ENCODE measurements around the gene EXOC4.
"Not testable (repeated sequence)": the region's sequence is repeated elsewhere in the genome, so short reads cannot be mapped to it uniquely, and the experiment has no call there.

The EXOC4 gene

DNA sequence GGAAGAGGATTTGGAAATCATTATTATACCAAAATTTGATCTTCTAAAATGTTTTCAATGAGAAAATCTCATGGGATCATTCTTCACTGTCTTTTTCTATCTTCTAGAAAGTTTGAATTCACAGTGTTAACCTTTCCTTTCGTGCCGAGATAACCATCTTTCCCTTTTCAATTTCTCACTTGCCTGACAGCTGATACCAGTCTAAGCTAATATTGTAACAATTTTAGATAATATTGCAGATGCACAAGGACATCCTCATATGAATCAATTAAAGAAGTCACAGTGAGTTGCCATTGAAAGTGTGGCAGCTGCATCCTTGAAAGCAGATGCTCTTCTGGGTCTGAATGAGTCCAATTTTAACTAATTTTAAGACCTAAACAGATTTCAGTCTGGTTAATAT, 734.7 kb downstream of the EXOC4 start:
- no peaks in the 10 kb centered on the region for H3K9me3 ChIP-seq (ENCODE audit: insufficient read depth, low read depth, low read length)
- 85% methylated on average over 1 of the region's 2 CpGs for WGBS
- H3K4me1 ChIP-seq (ENCODE audit: insufficient read depth, low read length) = no peaks in the 10 kb centered on the region
- H3K27me3 ChIP-seq (ENCODE audit: insufficient read depth, low read length) = no peaks in the 10 kb centered on the region
- no peak overlapping the region for H3K4me3 ChIP-seq (ENCODE audit: low read length)
- no peak overlapping the region for H3K9ac ChIP-seq (ENCODE audit: low read depth, low read length)
- no peaks in the 10 kb centered on the region for H3K36me3 ChIP-seq (ENCODE audit: insufficient read depth, low read length)
- H3K27ac ChIP-seq (ENCODE audit: low read depth, low read length) = no peak overlapping the region

DNA sequence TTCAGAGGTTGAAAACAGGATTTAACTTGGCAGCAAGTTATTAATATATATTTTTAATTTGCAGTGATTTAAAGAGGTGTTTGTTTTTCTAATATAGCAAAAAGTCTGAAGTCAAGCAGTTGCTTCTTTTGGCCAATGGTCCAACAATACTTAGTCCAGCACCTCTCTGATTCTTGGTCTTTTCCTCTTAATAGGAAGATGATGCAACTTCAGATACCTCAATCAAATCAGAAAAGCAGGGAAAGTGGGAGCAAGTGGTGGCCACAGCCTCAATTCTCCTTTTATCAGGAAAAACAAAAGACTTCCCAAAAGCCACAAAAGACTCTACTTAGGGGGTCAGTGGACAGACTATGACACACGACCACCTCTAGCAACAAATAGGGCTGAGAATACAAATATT, 740.7 kb downstream of the EXOC4 start:
- 80% methylated on average over 1 of the region's 1 CpG for WGBS
- Histone ChIP-seq H3K9me3 (ENCODE audit: insufficient read depth, low read depth, low read length) (no peaks in the 10 kb centered on the region), H3K36me3 (ENCODE audit: insufficient read depth, low read length) (no peaks in the 10 kb centered on the region), H3K27me3 (ENCODE audit: insufficient read depth, low read length) (no peaks in the 10 kb centered on the region), H3K4me3 (ENCODE audit: low read length) (no peak overlapping the region), H3K27ac (ENCODE audit: low read depth, low read length) (no peak overlapping the region), H3K4me1 (ENCODE audit: insufficient read depth, low read length) (no peaks in the 10 kb centered on the region), H3K9ac (ENCODE audit: low read depth, low read length) (no peak overlapping the region)

- not testable (repeated sequence) for H3K9me3 ChIP-seq (ENCODE audit: insufficient read depth, low read depth, low read length); H3K4me3 ChIP-seq (ENCODE audit: low read length); H3K27ac ChIP-seq (ENCODE audit: low read depth, low read length); H3K4me1 ChIP-seq (ENCODE audit: insufficient read depth, low read length); H3K27me3 ChIP-seq (ENCODE audit: insufficient read depth, low read length); H3K36me3 ChIP-seq (ENCODE audit: insufficient read depth, low read length); H3K9ac ChIP-seq (ENCODE audit: low read depth, low read length)
- 95% methylated on average over 7 of the region's 7 CpGs for WGBS
Measured at GRCh38 chr7:133994100-133994499, 741.2 kb downstream of the EXOC4 start.

DNA sequence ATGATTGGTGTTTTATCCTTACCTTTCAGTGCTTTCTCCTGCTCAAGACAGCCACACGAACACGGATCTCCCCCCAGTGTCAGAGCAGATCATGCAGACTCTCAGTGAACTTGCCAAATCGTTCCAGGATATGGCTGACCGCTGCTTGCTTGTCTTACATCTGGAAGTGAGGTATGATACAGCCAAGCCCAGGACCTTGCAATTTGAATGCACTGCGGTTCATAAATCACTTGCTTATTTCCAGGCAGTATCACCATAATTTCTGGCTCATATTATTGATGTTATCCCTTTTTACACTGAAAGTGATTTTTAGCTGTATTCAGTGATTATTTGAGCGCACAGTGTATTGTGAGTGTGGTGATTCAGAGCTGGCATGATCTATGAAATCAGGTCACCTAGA, 744.6 kb downstream of the EXOC4 start:
- no peaks in the 10 kb centered on the region for H3K4me1 ChIP-seq (ENCODE audit: insufficient read depth, low read length)
- no peaks in the 10 kb centered on the region for H3K27me3 ChIP-seq (ENCODE audit: insufficient read depth, low read length)
- H3K9me3 ChIP-seq (ENCODE audit: insufficient read depth, low read depth, low read length) = no peaks in the 10 kb centered on the region
- no peak overlapping the region for H3K27ac ChIP-seq (ENCODE audit: low read depth, low read length)
- no peaks in the 10 kb centered on the region for H3K36me3 ChIP-seq (ENCODE audit: insufficient read depth, low read length)
- no peak overlapping the region for H3K4me3 ChIP-seq (ENCODE audit: low read length)
- H3K9ac ChIP-seq (ENCODE audit: low read depth, low read length) = no peak overlapping the region
- WGBS = 94% methylated on average over 5 of the region's 6 CpGs

DNA sequence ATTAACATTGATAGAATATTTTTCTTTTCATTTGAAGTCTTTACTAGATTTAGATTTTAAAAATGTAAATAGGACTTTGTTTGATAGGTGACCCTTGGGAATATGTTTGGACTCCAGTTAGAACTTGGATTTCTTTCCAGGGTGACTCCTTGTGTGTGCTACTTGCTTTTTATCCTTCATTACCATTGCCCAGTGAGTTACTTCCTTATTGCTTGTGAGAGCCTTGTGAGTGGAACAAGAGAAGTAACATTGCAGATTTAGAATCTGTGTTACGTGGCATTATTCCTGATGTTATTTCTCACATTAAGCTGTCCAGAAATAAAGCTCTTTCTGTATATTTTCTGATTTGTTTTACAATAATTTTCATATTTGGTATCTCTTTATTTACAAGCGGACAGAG, 746.3 kb downstream of the EXOC4 start:
- H3K36me3 ChIP-seq (ENCODE audit: insufficient read depth, low read length) = no peaks in the 10 kb centered on the region
- WGBS = 100% methylated on average over 1 of the region's 2 CpGs
- H3K9ac ChIP-seq (ENCODE audit: low read depth, low read length) = no peak overlapping the region
- no peak overlapping the region for H3K4me3 ChIP-seq (ENCODE audit: low read length)
- H3K9me3 ChIP-seq (ENCODE audit: insufficient read depth, low read depth, low read length) = no peaks in the 10 kb centered on the region
- no peaks in the 10 kb centered on the region for H3K27me3 ChIP-seq (ENCODE audit: insufficient read depth, low read length)
- no peaks in the 10 kb centered on the region for H3K4me1 ChIP-seq (ENCODE audit: insufficient read depth, low read length)
- H3K27ac ChIP-seq (ENCODE audit: low read depth, low read length) = no peak overlapping the region

DNA sequence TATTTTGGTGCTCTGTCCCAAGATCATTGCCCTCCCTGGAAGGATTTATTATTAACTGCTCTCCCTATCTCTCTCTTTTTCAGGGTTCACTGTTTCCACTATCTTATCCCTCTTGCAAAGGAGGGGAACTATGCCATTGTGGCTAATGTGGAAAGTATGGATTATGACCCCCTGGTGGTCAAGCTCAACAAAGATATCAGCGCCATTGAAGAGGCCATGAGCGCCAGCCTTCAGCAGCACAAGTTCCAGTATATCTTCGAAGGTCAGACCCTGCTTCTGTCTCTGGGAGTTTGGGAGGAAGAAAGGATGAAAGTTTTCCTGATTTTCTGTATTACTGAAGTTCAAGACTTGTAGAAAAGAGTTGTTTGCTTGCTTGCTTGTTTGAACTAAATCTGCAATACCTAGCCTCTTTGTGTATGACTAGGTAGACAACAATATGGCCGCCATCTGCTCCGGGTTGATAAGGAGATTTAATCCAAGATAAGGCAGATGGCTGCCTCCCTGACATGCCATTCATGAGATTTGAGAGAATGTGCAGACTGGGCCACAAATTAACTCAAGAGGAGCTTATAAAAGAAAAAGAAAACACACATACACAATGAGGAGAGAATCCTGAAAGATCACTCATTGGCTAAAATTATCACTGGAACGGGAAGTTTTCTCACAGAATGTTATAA, 752.1 kb downstream of the EXOC4 start:
- H3K27ac ChIP-seq (ENCODE audit: low read depth, low read length) = no peak overlapping the region
- no peaks in the 10 kb centered on the region for H3K27me3 ChIP-seq (ENCODE audit: insufficient read depth, low read length)
- no peak overlapping the region for H3K4me3 ChIP-seq (ENCODE audit: low read length)
- H3K36me3 ChIP-seq (ENCODE audit: insufficient read depth, low read length) = no peaks in the 10 kb centered on the region
- 95% methylated on average over 6 of the region's 6 CpGs for WGBS
- no peaks in the 10 kb centered on the region for H3K9me3 ChIP-seq (ENCODE audit: insufficient read depth, low read depth, low read length)
- no peak overlapping the region for H3K9ac ChIP-seq (ENCODE audit: low read depth, low read length)
- H3K4me1 ChIP-seq (ENCODE audit: insufficient read depth, low read length) = no peaks in the 10 kb centered on the region

DNA sequence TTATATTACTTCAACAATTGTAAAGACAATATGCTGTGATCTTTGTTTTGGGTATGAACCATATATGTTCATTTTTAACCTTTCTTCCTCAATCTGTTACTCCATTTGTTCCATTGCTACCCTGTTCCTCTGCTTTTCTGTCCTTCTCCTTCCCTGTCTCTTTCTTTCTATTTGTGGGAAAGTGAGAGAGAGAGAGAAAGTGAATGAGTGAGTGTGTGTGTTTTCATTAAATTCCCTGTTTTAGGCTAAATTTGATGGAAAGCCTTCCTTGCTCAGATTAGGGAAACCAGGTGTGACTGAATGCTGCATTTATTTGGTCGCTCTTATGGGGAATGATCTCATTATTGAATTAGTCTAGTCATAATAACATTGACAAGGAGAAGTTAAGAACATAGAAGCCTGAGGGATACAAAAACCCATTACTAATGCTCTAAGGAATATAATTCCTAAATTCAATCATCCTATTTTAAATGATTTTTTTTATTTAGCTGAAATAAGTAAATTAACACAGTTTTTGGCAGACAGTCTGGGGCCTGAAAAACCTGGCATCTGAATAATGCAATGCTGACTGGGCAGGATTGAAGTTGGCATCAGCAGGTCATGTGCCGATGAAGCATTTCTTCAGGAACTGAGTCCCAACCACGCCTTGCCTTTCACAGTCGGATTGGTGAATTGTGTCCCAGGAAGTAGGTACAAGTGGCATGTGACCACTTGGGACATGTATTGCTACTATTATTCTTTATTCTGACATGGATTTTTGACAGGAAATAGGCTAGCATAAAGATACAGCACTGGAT, 756.6 kb downstream of the EXOC4 start:
- H3K4me3 ChIP-seq (ENCODE audit: low read length) = no peak overlapping the region
- WGBS = 96% methylated on average over 4 of the region's 4 CpGs
- no peaks in the 10 kb centered on the region for H3K4me1 ChIP-seq (ENCODE audit: insufficient read depth, low read length)
- H3K36me3 ChIP-seq (ENCODE audit: insufficient read depth, low read length) = no peaks in the 10 kb centered on the region
- H3K27ac ChIP-seq (ENCODE audit: low read depth, low read length) = no peak overlapping the region
- H3K9ac ChIP-seq (ENCODE audit: low read depth, low read length) = no peak overlapping the region
- no peaks in the 10 kb centered on the region for H3K27me3 ChIP-seq (ENCODE audit: insufficient read depth, low read length)
- H3K9me3 ChIP-seq (ENCODE audit: insufficient read depth, low read depth, low read length) = no peaks in the 10 kb centered on the region

DNA sequence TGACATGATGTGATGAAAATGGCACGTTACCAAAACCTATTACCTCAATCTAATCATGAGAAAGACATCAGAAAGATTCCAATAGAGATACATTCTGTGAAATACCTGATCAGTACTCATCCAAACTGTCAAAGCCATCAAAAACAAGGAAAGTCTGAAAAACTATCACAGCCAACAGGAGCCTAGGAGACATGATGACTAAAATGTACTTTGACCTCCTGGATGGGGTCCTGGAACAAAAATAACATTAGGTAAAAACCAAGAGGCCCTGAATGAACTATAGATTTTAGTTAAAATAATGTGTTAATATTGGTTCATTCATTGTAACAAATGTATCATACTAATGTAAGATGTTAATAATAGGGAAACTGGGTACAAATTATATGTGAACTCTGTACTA, 760.4 kb downstream of the EXOC4 start:
- no peaks in the 10 kb centered on the region for H3K9me3 ChIP-seq (ENCODE audit: insufficient read depth, low read depth, low read length)
- H3K27me3 ChIP-seq (ENCODE audit: insufficient read depth, low read length) = no peaks in the 10 kb centered on the region
- H3K9ac ChIP-seq (ENCODE audit: low read depth, low read length) = no peak overlapping the region
- H3K4me1 ChIP-seq (ENCODE audit: insufficient read depth, low read length) = peaks cover 5% of the 10 kb centered on the region; the same call in 1 of the 2 replicates
- WGBS = 100% methylated on average over 1 of the region's 1 CpG
- no peaks in the 10 kb centered on the region for H3K36me3 ChIP-seq (ENCODE audit: insufficient read depth, low read length)
- H3K27ac ChIP-seq (ENCODE audit: low read depth, low read length) = no peak overlapping the region
- H3K4me3 ChIP-seq (ENCODE audit: low read length) = no peak overlapping the region

- no peaks in the 10 kb centered on the region for H3K9me3 ChIP-seq (ENCODE audit: insufficient read depth, low read depth, low read length)
- H3K27ac ChIP-seq (ENCODE audit: low read depth, low read length) = no peak overlapping the region
- H3K9ac ChIP-seq (ENCODE audit: low read depth, low read length) = no peak overlapping the region
- no peak overlapping the region for H3K4me3 ChIP-seq (ENCODE audit: low read length)
- peaks cover 8% of the 10 kb centered on the region; the same call in 1 of the 2 replicates for H3K4me1 ChIP-seq (ENCODE audit: insufficient read depth, low read length)
- H3K27me3 ChIP-seq (ENCODE audit: insufficient read depth, low read length) = no peaks in the 10 kb centered on the region
- H3K36me3 ChIP-seq (ENCODE audit: insufficient read depth, low read length) = no peaks in the 10 kb centered on the region
- 91% methylated on average over 3 of the region's 3 CpGs for WGBS
Measured at GRCh38 chr7:134014935-134015334, 762.1 kb downstream of the EXOC4 start.

DNA sequence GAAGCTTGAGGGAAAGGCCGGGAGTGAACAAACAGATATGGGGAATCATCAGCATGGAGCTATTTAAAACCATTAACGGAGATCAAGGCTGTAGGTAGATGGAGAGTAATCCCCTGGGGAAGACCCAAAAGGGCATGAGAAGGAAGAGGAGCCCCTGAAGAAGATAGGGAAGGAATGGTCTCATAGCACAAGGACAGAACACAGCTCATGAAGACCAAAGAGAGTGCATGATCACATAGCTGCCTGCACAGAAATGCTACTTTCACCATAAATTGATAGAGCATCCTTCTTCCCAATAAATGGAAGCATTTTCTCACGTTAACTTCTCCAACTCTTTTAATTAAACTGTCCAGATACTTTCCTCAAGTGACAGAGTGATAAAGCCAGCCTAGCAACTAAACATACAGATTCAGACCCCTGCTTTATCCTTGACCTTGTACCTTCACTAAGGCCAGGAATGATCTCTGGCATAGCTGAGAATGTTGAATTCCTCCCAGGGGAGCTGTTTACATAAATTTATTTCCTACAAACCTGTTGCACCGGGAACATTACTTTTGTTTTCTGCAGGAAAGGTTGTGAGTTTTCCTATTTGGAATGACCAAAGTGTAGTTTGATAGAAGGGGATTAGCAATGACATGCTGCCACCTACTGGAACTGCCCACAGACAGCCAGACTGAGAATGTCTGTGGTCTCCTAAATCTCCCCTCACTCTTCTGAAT, 763.5 kb downstream of the EXOC4 start:
- no peak overlapping the region for H3K4me3 ChIP-seq (ENCODE audit: low read length)
- WGBS = 75% methylated on average over 4 of the region's 4 CpGs
- H3K4me1 ChIP-seq (ENCODE audit: insufficient read depth, low read length) = peaks cover 8% of the 10 kb centered on the region; the same call in 1 of the 2 replicates
- H3K27ac ChIP-seq (ENCODE audit: low read depth, low read length) = no peak overlapping the region
- no peak overlapping the region for H3K9ac ChIP-seq (ENCODE audit: low read depth, low read length)
- H3K36me3 ChIP-seq (ENCODE audit: insufficient read depth, low read length) = no peaks in the 10 kb centered on the region
- H3K27me3 ChIP-seq (ENCODE audit: insufficient read depth, low read length) = no peaks in the 10 kb centered on the region
- H3K9me3 ChIP-seq (ENCODE audit: insufficient read depth, low read depth, low read length) = no peaks in the 10 kb centered on the region

GRCh38 chr7:134016942-134017303, 764.0 kb downstream of the EXOC4 start:
- no peak overlapping the region for H3K27ac ChIP-seq (ENCODE audit: low read depth, low read length)
- no peaks in the 10 kb centered on the region for H3K36me3 ChIP-seq (ENCODE audit: insufficient read depth, low read length)
- 95% methylated on average over 2 of the region's 3 CpGs for WGBS
- H3K27me3 ChIP-seq (ENCODE audit: insufficient read depth, low read length) = no peaks in the 10 kb centered on the region
- no peak overlapping the region for H3K4me3 ChIP-seq (ENCODE audit: low read length)
- no peaks in the 10 kb centered on the region for H3K9me3 ChIP-seq (ENCODE audit: insufficient read depth, low read depth, low read length)
- no peak overlapping the region for H3K9ac ChIP-seq (ENCODE audit: low read depth, low read length)
- peaks cover 11% of the 10 kb centered on the region; the same call in 1 of the 2 replicates for H3K4me1 ChIP-seq (ENCODE audit: insufficient read depth, low read length)
